GM10847 (cell line): ENCODE measurements around the gene TDRD6.

Source experiments
- POLR2A ChIP-seq: IDR thresholded peaks from 2 replicates; pipeline ENCODE4 v1.6.1; 2011; ENCODE audit not compliant: insufficient read length; ENCODE audit errors: extremely low read depth

TDRD6 gene

GRCh38 chr6:46729787-46730326, 42.2 kb downstream of the TDRD6 start:
- no peak for TF ChIP-seq POLR2A

DNA sequence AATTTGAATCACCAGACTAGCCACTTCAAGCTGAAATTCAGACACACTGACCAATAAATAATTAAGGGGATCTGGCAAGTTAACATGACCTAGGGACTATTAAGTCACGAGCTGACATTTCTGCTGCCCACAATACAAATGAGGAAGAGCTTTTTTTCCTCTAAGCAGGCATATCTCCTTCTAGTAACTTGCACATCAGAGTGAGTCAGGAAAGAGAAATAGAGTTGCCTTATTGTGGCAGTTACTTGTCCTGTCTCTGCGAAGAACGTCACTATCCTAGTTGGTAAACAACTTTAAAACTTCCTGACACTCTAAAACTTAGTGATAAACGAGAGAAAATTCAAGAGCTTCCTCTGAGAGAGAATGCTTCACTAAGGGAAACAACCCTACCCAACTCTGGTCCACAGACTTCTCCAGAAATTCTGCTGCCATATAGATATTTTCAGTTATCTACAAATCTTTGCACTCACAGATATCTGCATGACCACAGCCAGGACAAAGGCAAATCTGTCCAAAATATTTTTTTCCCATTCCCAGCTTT, 43.3 kb downstream of the TDRD6 start:
- TF ChIP-seq POLR2A: no peak

DNA sequence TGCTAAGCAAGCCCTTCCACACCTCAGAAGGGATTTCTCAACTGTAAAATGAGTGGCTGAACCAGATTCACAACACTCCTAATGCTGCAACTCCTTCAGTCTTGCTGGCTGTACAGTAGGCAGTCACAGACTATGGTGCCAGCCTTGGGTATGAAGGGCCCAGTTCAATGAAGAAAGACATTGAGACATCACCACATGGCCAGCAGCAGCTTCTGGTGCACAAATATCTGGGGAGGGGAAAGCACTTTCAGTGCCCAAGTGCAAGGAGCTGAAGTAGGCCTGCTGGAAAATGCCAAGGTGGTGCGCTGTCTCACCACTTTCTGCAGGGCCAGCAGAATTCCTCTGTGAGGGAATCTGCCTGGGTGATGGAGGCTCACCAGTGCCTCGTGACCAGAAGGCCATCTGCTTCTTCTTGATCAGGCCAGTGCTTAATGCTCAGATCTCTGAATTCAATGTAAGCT, 45.7 kb downstream of the TDRD6 start:
- no peak for TF ChIP-seq POLR2A

DNA sequence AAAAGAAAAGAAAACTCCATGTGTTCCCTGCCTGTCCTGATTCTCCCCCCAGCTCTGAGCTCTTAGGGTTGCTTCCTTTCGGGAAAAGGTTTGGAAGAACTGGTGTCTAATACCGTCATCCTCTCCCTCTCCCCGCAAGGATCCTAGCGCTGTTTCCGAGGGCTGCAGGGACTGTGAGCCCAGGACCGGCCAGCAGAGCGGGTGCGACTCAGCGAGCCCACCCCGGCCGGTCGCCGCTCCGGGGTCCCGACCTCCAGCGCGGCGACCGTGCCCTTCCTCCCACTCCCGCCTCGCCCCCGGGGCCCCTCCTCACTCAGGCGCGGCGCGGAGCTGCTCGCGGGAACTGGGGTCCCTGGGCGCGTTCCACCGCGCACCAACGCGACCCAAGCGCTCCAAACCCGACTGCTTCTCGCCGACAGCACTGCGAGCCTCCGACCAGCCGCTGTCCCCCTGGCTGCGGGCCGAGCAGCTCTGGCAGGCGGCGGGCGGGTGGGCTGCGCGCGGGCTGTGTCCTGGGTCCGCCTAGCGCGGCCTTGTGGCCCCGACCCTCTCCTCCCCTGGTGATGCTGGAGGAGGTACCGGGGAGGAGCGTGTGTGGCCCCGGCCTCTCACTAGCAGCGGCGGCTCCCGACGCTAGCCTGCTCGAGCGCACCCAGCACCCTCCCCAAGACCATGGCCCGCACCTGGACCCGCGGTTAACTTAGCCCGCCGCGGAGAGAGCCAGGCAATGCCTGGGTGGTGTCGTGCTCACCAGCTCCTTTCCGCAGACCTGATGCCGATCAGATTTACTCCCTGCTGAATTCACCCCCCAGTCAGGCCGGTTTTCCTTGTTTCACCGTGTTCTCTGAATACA, 47.4 kb downstream of the TDRD6 start, which contains the start of gene PLA2G7:
PLA2G7 (minus strand) TSS at position 509 of the 853 bp plus-strand sequence. CDS start 12,484 bp downstream, outside the sequence.
- no peak for TF ChIP-seq POLR2A

- TF ChIP-seq POLR2A: no peak
Observed at GRCh38 chr6:46735720-46736031, 48.0 kb downstream of the TDRD6 start.

- TF ChIP-seq POLR2A: no peak
Observed at GRCh38 chr6:46736906-46737305, 49.2 kb downstream of the TDRD6 start.

DNA sequence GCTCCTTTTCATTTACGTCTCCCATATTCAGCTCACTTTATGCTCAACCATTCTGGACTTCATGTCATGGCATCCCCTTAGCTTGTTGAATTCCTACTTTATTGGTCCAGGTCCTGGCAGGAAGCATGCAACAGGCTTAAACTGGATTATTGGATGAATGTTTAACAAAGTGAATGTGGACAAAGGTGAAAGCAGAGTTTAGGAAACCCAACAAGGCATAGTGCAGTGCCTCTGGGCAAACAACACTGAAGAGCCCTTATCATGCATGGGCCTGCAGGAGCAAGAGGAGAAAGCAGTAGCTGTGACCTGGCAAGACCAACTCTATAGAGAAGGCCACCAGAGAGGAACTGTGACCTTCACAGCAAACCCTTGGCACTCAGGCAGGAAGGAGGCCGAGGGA, 53.8 kb downstream of the TDRD6 start:
- TF ChIP-seq POLR2A: no peak

- TF ChIP-seq POLR2A: no peak
Observed at GRCh38 chr6:46741910-46742309, 54.2 kb downstream of the TDRD6 start.

GRCh38 chr6:46743425-46744158, 55.9 kb downstream of the TDRD6 start:
- TF ChIP-seq POLR2A: no peak

GRCh38 chr6:46745973-46746372, 58.3 kb downstream of the TDRD6 start:
- no peak for TF ChIP-seq POLR2A

- no peak for TF ChIP-seq POLR2A
Observed at GRCh38 chr6:46746696-46747095, 59.0 kb downstream of the TDRD6 start, which contains the start of gene ANKRD66. TSS of gene ANKRD66 (plus strand) at chr6:46746933. CDS start at chr6:46751949, 5,016 bp downstream.

DNA sequence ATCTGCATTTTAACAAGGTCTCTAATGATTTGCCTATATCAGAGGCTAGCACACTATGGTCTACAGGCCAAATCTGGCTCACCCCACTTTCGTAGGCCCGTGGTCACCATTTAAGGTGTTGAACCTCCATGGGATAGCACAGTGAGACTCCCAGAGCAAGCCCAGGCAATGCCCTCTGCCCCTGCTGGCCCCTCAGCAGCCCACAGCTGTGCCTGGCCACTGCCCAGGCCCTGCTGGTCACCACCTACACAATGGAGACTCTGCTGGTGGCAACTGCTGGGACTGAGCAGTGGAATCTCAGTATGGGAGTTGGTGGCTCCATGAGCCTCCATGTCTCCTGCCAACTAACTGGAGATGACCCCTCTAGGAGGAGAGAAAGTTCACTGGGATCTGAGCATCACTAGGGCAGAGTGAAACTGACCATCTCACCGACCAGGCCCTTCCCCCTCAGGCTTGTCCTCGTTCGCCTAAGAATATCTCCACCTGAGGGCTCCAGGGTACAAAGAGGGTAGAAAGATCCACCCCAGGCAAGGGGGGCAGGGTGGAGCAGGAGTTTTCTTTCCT, 61.3 kb downstream of the TDRD6 start:
- TF ChIP-seq POLR2A: no peak

DNA sequence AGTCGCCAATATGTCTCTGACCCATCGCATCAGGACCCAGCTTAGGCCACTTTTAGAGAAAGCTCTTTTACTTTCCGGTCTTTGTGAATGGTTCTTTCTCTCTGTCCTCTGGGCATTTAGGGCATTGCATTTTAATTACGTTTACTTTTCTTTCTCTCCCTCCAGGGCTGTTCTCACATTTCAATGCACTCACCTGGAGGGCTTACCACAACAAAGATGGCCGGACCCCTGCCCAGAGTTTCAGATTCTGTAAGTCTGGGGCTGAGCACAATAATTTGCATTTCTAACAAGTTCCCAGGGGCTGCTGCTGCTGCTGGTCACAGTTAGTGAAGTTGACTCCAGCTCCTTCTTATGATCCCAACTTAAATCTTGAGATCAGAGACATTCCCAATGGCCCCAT, 62.0 kb downstream of the TDRD6 start:
- TF ChIP-seq POLR2A: no peak

- no peak for TF ChIP-seq POLR2A
Observed at GRCh38 chr6:46751658-46752057, 64.0 kb downstream of the TDRD6 start.
